Kidney (tissue), 14 donors: ENCODE data around the gene HOXA2. TPM values are rescaled to one million over a fixed set of nuclear protein-coding genes. Genes with fewer than 3 reads are reported as not detected.

Experiments used
- DNase-seq, 5 donors: peaks; one replicate each; pipeline ENCODE4 v3.0.0-alpha.2; 2013 to 2020
- FAIRE-seq: peaks from 2 replicates; lab custom pipeline; 2012; peaks lifted over from hg19 to GRCh38; lab: Jason Lieb, UNC
- H3K27ac ChIP-seq, 2 donors: one replicate each; pipeline ENCODE4 v1.7.0; 2013; ENCODE audit warnings: low read depth in 2 of 2, low read length in 2 of 2, inconsistent platforms in 1 of 2
- H3K27me3 ChIP-seq: one replicate; pipeline ENCODE4 v1.7.1; 2013; ENCODE audit warnings: low read length, inconsistent platforms; ENCODE audit not compliant: control insufficient read depth, insufficient read depth
- H3K36me3 ChIP-seq, 3 donors: one replicate each; pipeline versions ENCODE4 v1.7.0 to v1.7.1; 2013; ENCODE audit warnings: low read length in 3 of 3, control low read depth in 1 of 3, inconsistent platforms in 1 of 3; ENCODE audit not compliant: insufficient read depth in 3 of 3, control insufficient read depth in 2 of 3
- H3K4me1 ChIP-seq, 3 donors: one replicate each; pipeline versions ENCODE4 v1.7.0 to v1.7.1; 2013; ENCODE audit warnings: low read length in 3 of 3, inconsistent platforms in 1 of 3, low read depth in 1 of 3; ENCODE audit not compliant: control insufficient read depth in 2 of 3, insufficient read depth in 2 of 3
- H3K4me3 ChIP-seq, 3 donors: one replicate each; pipeline versions ENCODE4 v1.7.0 to v1.8.1; 2013; ENCODE audit warnings: low read length in 3 of 3, control low read depth in 1 of 3, inconsistent platforms in 1 of 3
- H3K9ac ChIP-seq, 3 donors: one replicate each; pipeline versions ENCODE4 v1.7.0 to v1.7.1; 2013; ENCODE audit warnings: low read length in 3 of 3, control low read depth in 1 of 3, inconsistent platforms in 1 of 3
- H3K9me3 ChIP-seq, 3 donors: one replicate each; pipeline versions ENCODE4 v1.7.0 to v1.7.1; 2013; ENCODE audit warnings: low read length in 3 of 3, control low read depth in 1 of 3, inconsistent platforms in 1 of 3; ENCODE audit not compliant: control insufficient read depth in 2 of 3, insufficient read depth in 1 of 3
- intact Hi-C: fragments of 100-400 bp; cut with DNase I; formaldehyde crosslinking; loops from one replicate; pipeline ENCODE4 v1.11.1; 2022
- polyA plus RNA-seq: library from polyadenylated mRNA; stranded (reverse); fragments of 350-450 nt; fragmentation: Illumina TruSeq; extraction: RNeasy Lipid Tissue Mini Kit (QIAGEN cat#74804); gene quantifications from one replicate; pipeline ENCODE4 v1.2.3, GENCODE V29; 2014; ENCODE audit warnings: low read depth, low replicate concordance; ENCODE audit not compliant: insufficient read depth
- total RNA-seq: library from RNA; stranded (reverse); fragmentation: NEBNext Ultra II Directional; extraction: Animal tissue kit (Norgen Biotek cat#: 25700); gene quantifications from one replicate; pipeline ENCODE4 v1.2.1, GENCODE V29; 2021
- TF ChIP-seq, protein P1 (sequence below): IDR thresholded peaks from 3 replicates; pipeline ENCODE4 v1.5.1; 2012; ENCODE audit warnings: mild to moderate bottlenecking, moderate library complexity, borderline replicate concordance; ENCODE audit not compliant: insufficient read depth; ENCODE audit errors: extremely low read depth
- donor health status: control.
- donor health status: control.
- donor health status: control.
- donor health status: control.
- donor health status: control.
- donor health status: DM: yes; HTN: yes; CAD: no.
- donor health status: Normal renal cell carcinoma (clear cell type).

HOXA2 gene
- total and polyA plus RNA-seq, 2 donors from 2014 or later: 1.3 to 2.9 TPM

DNA sequence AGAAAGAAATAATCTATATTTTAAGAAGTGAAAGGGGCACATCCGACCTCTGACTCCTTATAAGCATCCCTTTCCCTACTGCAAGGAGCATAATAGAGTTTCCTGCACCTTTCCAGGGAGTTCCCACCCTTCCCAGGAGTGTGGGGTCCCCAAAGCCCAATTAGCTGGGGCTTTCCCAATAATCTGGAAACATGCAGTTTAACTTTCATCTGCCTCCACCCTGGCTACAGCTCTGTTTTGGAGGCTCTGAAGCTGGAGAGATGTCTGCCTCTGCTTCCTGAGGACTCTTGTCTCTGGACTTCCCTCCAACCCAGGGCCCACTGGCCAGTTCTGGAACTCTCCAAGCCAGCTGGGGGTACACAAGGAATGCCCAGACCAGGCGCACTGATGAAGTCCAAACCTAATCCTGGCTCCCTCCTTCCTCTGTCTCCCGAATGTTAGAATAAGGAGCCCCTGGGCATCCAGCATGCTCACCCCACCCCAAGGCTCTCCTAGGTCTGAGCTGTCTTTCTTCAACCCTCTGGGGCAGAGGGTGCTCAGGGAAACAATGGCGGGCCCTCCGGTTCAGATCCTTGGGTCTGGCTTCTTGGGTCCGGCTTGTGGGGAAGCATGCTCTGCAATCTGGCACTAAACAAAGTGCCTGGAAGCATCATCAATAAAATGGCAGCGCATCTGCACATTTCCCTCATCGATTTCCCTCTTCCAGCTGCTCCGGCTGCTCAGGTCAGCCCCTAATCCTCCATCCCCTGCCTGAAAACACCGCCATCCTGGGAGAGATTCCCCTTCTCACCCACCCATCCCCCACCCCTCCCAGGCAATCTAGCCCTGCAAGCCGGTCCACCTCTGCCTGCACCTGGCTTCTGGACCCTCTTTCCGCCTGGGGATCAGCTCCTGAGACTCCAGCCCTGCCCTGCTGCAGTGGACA is 14.7 kb upstream of the HOXA2 start:
- Histone ChIP-seq H3K9ac (peak overlapping the region; percentile 78 to 89 (median 79)), H3K9me3 (no peaks in the 10 kb centered on the region), H3K27ac (peak overlapping the region; percentile 96), H3K36me3 (peaks cover 0 to 2% (median 0%) of the 10 kb centered on the region in 3 donors), H3K27me3 (no peaks in the 10 kb centered on the region), H3K4me1 (peaks cover 13 to 32% (median 26%) of the 10 kb centered on the region in 3 donors), H3K4me3 (peak overlapping the region; percentile 61 to 74 (median 64))
- TF ChIP-seq, protein P1, sequence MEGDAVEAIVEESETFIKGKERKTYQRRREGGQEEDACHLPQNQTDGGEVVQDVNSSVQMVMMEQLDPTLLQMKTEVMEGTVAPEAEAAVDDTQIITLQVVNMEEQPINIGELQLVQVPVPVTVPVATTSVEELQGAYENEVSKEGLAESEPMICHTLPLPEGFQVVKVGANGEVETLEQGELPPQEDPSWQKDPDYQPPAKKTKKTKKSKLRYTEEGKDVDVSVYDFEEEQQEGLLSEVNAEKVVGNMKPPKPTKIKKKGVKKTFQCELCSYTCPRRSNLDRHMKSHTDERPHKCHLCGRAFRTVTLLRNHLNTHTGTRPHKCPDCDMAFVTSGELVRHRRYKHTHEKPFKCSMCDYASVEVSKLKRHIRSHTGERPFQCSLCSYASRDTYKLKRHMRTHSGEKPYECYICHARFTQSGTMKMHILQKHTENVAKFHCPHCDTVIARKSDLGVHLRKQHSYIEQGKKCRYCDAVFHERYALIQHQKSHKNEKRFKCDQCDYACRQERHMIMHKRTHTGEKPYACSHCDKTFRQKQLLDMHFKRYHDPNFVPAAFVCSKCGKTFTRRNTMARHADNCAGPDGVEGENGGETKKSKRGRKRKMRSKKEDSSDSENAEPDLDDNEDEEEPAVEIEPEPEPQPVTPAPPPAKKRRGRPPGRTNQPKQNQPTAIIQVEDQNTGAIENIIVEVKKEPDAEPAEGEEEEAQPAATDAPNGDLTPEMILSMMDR: no peak
- FAIRE-seq: no peak
- DNase-seq: peak in 3 of 5 donors; percentile 61 to 76 (median 62)
- intact Hi-C loops: no loop called here

DNA sequence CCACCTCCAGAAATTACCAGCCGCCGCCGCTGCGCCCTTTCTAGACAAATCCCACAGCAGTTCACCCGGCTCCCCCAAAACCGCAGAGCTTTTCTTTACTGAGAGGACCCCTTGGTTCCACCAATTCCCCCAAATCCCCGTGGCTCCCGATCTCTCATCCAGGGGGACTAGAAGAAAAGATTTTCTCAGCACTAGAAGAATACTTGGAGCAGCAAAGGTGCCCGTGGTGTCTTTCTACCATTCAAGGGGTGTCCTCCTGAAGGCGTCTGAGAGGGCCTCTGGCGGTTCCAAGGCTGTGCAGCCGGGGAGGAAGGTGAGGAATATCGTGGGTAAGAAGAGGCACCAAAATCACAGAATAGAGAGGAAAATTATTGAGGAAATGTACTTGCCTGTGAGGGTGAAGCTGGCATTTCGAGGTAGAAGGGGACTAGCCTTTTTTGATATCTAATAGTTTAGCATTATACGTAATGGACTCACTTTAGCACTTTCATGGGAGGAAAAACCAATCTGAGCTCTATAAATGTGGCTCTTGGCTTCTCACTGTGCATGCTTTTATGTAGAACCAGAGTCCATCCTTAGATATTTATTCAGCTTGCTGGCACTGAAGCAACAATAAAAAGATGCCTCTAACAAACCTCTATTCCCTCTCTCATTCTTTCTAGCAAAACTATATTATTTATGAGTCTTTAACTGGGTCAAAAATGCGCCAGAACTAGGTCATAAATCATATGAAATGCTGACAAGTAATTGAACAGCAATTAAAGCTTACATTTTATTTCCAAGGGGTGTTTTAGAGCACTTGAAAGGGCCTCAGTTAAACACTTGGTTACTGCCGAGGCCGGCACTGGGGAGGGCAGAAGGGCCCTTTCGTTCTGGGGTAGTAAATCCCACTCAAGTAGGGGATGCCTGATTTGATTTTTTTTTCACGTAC is 13.8 kb upstream of the HOXA2 start:
- intact Hi-C loops: no loop called here
- FAIRE-seq: no peak
- H3K27me3 ChIP-seq: no peaks in the 10 kb centered on the region

DNA sequence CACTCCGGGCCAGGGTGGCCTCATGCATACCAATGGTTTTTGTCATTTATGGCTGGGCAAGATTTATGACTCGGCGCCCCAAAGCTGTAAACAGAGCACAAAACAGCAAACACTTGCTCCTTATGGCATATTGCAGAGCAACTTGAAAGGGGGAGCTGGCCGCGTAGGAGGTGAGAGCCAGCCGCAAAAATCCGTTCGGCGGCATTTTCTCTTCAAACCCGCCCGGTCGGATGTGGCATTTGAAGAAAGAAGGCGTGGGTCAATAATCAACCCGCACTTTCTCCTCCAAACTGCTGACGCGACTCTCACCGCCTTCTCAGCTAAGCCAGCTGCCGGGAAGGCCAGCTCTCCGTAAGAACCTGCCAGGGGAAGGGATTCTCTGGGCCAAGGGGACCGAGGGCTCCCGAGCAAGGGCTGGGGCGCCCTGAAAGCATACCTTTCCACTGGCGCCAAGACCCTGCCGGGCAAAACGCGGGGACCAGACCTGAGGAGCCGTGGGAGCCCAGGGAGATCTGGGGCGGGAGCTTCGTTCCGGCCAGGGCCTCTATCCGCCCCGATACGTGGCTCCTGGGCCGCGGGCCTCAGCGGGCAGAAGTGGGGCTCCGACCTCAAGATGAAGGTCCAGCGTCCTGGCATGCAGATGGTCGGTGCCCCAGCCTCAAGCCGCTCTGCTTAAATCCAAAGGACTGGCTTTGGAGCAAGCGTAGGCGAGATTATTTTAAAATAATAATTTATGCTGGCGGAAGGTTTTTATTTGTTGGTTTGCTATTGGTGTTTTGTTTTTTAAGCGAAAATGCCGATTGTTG is 12.9 kb upstream of the HOXA2 start:
- TF ChIP-seq, protein P1: no peak
- Histone ChIP-seq H3K27me3 (no peaks in the 10 kb centered on the region), H3K4me1 (peaks cover 13 to 24% (median 23%) of the 10 kb centered on the region in 3 donors), H3K9ac (peak overlapping the region; percentile 79 to 89 (median 85)), H3K4me3 (peak overlapping the region; percentile 61 to 74 (median 64)), H3K9me3 (no peaks in the 10 kb centered on the region), H3K27ac (peak overlapping the region; percentile 96), H3K36me3 (peaks cover 0 to 2% (median 0%) of the 10 kb centered on the region in 3 donors)
- DNase-seq (peak; percentile 81 to 97 (median 95)), FAIRE-seq (no peak)
- intact Hi-C loops: no loop called here

More for the DNA sequence above, 13.8 kb upstream of the HOXA2 start:
- Histone ChIP-seq H3K9me3 (no peaks in the 10 kb centered on the region), H3K4me1 (peaks cover 13 to 31% (median 24%) of the 10 kb centered on the region in 3 donors), H3K4me3 (peak overlapping the region; percentile 61 to 74 (median 64)), H3K9ac (peak overlapping the region; percentile 79 to 89 (median 85)), H3K36me3 (peaks cover 0 to 2% (median 0%) of the 10 kb centered on the region in 3 donors), H3K27ac (peak overlapping the region; percentile 96)
- DNase-seq: peak; percentile 52 to 89 (median 59)
- TF ChIP-seq, protein P1: no peak
